ENCODE data around the gene KARS1. TPM values are rescaled to one million over a fixed set of nuclear protein-coding genes. Genes with fewer than 3 reads are reported as not detected.

Gene KARS1
- 182 TPM for polyA plus RNA-seq (2013, experiment 1 of 2)
- polyA plus RNA-seq (2013, experiment 2 of 2) = 183 TPM

DNA sequence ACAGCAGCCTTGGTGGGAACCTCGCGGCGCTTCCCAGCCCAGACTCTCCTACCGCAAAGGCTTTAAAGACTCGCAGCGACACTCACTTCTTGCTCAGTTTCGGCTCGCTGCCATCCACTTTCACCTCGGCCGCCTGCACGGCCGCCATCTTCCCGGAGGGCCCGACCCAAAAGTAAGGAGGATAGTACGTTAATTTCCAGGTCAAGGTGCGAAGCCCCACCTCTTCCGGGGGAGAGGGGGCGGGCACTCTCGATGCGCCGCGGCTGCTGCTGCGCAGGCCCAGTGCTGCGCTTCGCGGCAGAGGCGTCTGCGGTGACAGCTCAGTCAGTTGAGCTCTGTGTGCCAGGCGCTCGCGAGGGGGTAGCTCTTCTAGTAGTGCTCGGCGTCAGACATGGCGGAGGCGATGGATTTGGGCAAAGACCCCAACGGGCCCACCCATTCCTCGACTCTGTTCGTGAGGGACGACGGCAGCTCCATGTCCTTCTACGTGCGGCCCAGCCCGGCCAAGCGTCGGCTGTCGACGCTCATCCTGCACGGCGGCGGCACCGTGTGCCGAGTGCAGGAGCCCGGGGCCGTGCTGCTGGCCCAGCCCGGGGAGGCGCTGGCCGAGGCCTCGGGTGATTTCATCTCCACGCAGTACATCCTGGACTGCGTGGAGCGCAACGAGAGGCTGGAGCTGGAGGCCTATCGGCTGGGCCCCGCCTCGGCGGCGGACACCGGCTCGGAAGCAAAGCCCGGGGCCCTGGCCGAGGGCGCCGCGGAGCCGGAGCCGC, at the start of gene KARS1, which contains the start of gene TERF2IP:
Gene KARS1, minus strand, starts transcription at position 174 of the 773 bp plus-strand sequence. Its CDS starts 26 bp downstream, at position 148.
Gene TERF2IP, plus strand, starts transcription at position 282 of the 773 bp plus-strand sequence. Its CDS starts 110 bp downstream, at position 392.
- Histone ChIP-seq H3K23ac (ENCODE audit: low read length) (peak within 1 kb of the TSS; percentile 68), H3K9ac (ENCODE audit: low read length) (peak within 1 kb of the TSS; percentile 98), H2BK5ac (ENCODE audit: low read length) (peak within 1 kb of the TSS; percentile 21), H3K4me3 (ENCODE audit: low read length) (peak within 1 kb of the TSS; percentile 98), H3K36me3 (ENCODE audit: control insufficient read depth, insufficient read depth, low read length) (no peaks in the 10 kb centered on the region), H2AK5ac (ENCODE audit: low read length) (no peak within 1 kb of the TSS), H3K27ac (ENCODE audit: low read depth, low read length) (peak within 1 kb of the TSS; percentile 57), H4K8ac (ENCODE audit: low read depth, low read length) (no peak within 1 kb of the TSS), H3K27me3 (ENCODE audit: insufficient read depth, low read length, poor library complexity) (no peaks in the 10 kb centered on the region), H3K4me1 (ENCODE audit: control insufficient read depth, low read depth, low read length) (peaks cover 3% of the 10 kb centered on the region), H2BK15ac (replicated peaks; ENCODE audit: low read depth) (no peak within 1 kb of the TSS), H3K4ac (ENCODE audit: low read depth, low read length) (peak within 1 kb of the TSS; percentile 83), H3K18ac (ENCODE audit: low read length) (peak within 1 kb of the TSS; percentile 62), H3K79me2 (ENCODE audit: control insufficient read depth, insufficient read depth, low read length) (peaks cover 65% of the 10 kb centered on the region), H3K4me2 (ENCODE audit: low read length) (peak within 1 kb of the TSS; percentile 96), H4K5ac (ENCODE audit: low read length) (no peak within 1 kb of the TSS), H3K56ac (ENCODE audit: low read length) (peak within 1 kb of the TSS; percentile 98), H2BK120ac (ENCODE audit: low read depth, low read length) (no peak within 1 kb of the TSS), H3K79me1 (ENCODE audit: low read length) (peaks cover 10% of the 10 kb centered on the region)
- WGBS (ENCODE audit: extremely low coverage, insufficient coverage, low lambda C conversion rate) = no CpG with 5 or more reads among the region's 76 CpGs
- DNase-seq = peak; percentile 97

GRCh38 chr16:75695708-75696107, 48.2 kb upstream of the KARS1 start:
- no peak overlapping the region for H2BK15ac ChIP-seq (replicated peaks; ENCODE audit: low read depth)

GRCh38 chr16:75687361-75687760, 39.9 kb upstream of the KARS1 start:
- H3K23ac ChIP-seq (ENCODE audit: low read length) = no peak overlapping the region
- H2AK5ac ChIP-seq (ENCODE audit: low read length) = no peak overlapping the region
- no peak overlapping the region for H2BK15ac ChIP-seq (replicated peaks; ENCODE audit: low read depth)
- H3K27ac ChIP-seq (ENCODE audit: low read depth, low read length) = no peak overlapping the region
- H3K9ac ChIP-seq (ENCODE audit: low read length) = no peak overlapping the region
- H4K5ac ChIP-seq (ENCODE audit: low read length) = no peak overlapping the region
- no peaks in the 10 kb centered on the region for H3K79me1 ChIP-seq (ENCODE audit: low read length)
- H2BK120ac ChIP-seq (ENCODE audit: low read depth, low read length) = no peak overlapping the region
- H3K56ac ChIP-seq (ENCODE audit: low read length) = no peak overlapping the region
- no peak overlapping the region for H2BK5ac ChIP-seq (ENCODE audit: low read length)
- H3K18ac ChIP-seq (ENCODE audit: low read length) = no peak overlapping the region
- H3K4ac ChIP-seq (ENCODE audit: low read depth, low read length) = no peak overlapping the region
- H3K4me1 ChIP-seq (ENCODE audit: control insufficient read depth, low read depth, low read length) = no peaks in the 10 kb centered on the region
- H3K36me3 ChIP-seq (ENCODE audit: control insufficient read depth, insufficient read depth, low read length) = no peaks in the 10 kb centered on the region
- no peak overlapping the region for H3K4me3 ChIP-seq (ENCODE audit: low read length)
- no peak for DNase-seq
- no peak overlapping the region for H4K8ac ChIP-seq (ENCODE audit: low read depth, low read length)
- H3K27me3 ChIP-seq (ENCODE audit: insufficient read depth, low read length, poor library complexity) = no peaks in the 10 kb centered on the region
- no peaks in the 10 kb centered on the region for H3K79me2 ChIP-seq (ENCODE audit: control insufficient read depth, insufficient read depth, low read length)
- H3K4me2 ChIP-seq (ENCODE audit: low read length) = no peak overlapping the region

More at GRCh38 chr16:75695708-75696107, 48.2 kb upstream of the KARS1 start:
- H3K4ac ChIP-seq (ENCODE audit: low read depth, low read length) = no peak overlapping the region
- no peaks in the 10 kb centered on the region for H3K4me1 ChIP-seq (ENCODE audit: control insufficient read depth, low read depth, low read length)
- no peak overlapping the region for H4K8ac ChIP-seq (ENCODE audit: low read depth, low read length)
- no peak overlapping the region for H2AK5ac ChIP-seq (ENCODE audit: low read length)
- no peak overlapping the region for H3K9ac ChIP-seq (ENCODE audit: low read length)
- H3K27ac ChIP-seq (ENCODE audit: low read depth, low read length) = no peak overlapping the region
- H3K79me1 ChIP-seq (ENCODE audit: low read length) = no peaks in the 10 kb centered on the region
- H3K79me2 ChIP-seq (ENCODE audit: control insufficient read depth, insufficient read depth, low read length) = no peaks in the 10 kb centered on the region
- no peak overlapping the region for H3K4me3 ChIP-seq (ENCODE audit: low read length)
- no peak overlapping the region for H4K5ac ChIP-seq (ENCODE audit: low read length)
- H3K56ac ChIP-seq (ENCODE audit: low read length) = no peak overlapping the region
- DNase-seq = peak; percentile 44
- H2BK120ac ChIP-seq (ENCODE audit: low read depth, low read length) = no peak overlapping the region
- H3K4me2 ChIP-seq (ENCODE audit: low read length) = no peak overlapping the region
- no peaks in the 10 kb centered on the region for H3K36me3 ChIP-seq (ENCODE audit: control insufficient read depth, insufficient read depth, low read length)
- no peak overlapping the region for H3K23ac ChIP-seq (ENCODE audit: low read length)
- no CpG with 5 or more reads among the region's 6 CpGs for WGBS (ENCODE audit: extremely low coverage, insufficient coverage, low lambda C conversion rate)
- no peak overlapping the region for H3K18ac ChIP-seq (ENCODE audit: low read length)
- no peak overlapping the region for H2BK5ac ChIP-seq (ENCODE audit: low read length)
- H3K27me3 ChIP-seq (ENCODE audit: insufficient read depth, low read length, poor library complexity) = no peaks in the 10 kb centered on the region

DNA sequence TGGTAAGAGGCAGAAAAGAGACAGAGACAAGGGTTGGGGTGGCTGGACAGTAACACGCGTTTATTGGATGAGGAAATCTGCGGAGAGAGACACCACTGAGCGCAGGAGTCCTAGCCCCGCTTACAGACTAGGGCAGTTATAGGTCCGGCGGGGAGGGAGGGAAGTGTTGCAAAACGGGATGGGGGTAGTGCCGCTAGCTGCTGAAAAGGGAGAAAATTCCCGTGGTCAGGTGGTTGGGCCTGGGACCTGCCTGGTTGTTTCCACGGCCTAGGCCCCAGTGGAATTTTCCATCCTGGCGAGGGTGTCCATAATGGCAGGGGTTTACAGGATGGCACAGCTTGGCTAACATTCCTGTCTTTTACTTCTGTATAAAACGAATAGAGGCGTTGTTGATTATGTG, 34.8 kb upstream of the KARS1 start:
- no peak for DNase-seq
- Histone ChIP-seq H2AK5ac (ENCODE audit: low read length) (no peak overlapping the region), H4K5ac (ENCODE audit: low read length) (no peak overlapping the region), H2BK5ac (ENCODE audit: low read length) (no peak overlapping the region), H3K79me1 (ENCODE audit: low read length) (no peaks in the 10 kb centered on the region), H3K23ac (ENCODE audit: low read length) (no peak overlapping the region), H3K9ac (ENCODE audit: low read length) (no peak overlapping the region), H3K27ac (ENCODE audit: low read depth, low read length) (no peak overlapping the region), H3K36me3 (ENCODE audit: control insufficient read depth, insufficient read depth, low read length) (no peaks in the 10 kb centered on the region), H4K8ac (ENCODE audit: low read depth, low read length) (no peak overlapping the region), H3K4me3 (ENCODE audit: low read length) (no peak overlapping the region), H3K4ac (ENCODE audit: low read depth, low read length) (no peak overlapping the region), H3K4me2 (ENCODE audit: low read length) (no peak overlapping the region), H3K4me1 (ENCODE audit: control insufficient read depth, low read depth, low read length) (no peaks in the 10 kb centered on the region), H3K27me3 (ENCODE audit: insufficient read depth, low read length, poor library complexity) (no peaks in the 10 kb centered on the region), H2BK120ac (ENCODE audit: low read depth, low read length) (no peak overlapping the region), H3K18ac (ENCODE audit: low read length) (no peak overlapping the region), H3K56ac (ENCODE audit: low read length) (no peak overlapping the region), H3K79me2 (ENCODE audit: control insufficient read depth, insufficient read depth, low read length) (no peaks in the 10 kb centered on the region), H2BK15ac (replicated peaks; ENCODE audit: low read depth) (no peak overlapping the region)
- WGBS (ENCODE audit: extremely low coverage, insufficient coverage, low lambda C conversion rate) = no CpG with 5 or more reads among the region's 14 CpGs

DNA sequence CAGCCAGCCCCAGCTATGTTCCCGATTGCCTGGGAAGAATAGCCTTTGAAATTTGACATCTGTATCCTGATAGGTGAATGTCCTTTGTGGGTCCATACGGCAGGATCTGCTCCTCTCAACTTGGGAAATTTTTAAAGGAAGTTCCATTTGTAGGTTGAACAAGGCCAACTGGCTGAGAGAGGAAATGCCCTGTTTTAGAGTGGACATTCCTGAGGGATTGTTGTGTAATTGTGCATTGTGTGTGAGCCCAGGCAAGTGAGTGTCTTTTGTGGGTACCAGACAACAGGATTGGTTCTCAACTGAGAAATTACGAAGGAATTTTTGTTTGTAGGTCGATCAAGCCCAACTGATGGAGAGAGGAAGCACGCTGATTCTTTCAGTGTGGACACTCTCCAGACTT, 31.9 kb upstream of the KARS1 start:
- H3K23ac ChIP-seq (ENCODE audit: low read length) = no peak overlapping the region
- no peak overlapping the region for H2BK15ac ChIP-seq (replicated peaks; ENCODE audit: low read depth)
- no peaks in the 10 kb centered on the region for H3K79me1 ChIP-seq (ENCODE audit: low read length)
- no peak overlapping the region for H4K5ac ChIP-seq (ENCODE audit: low read length)
- no peak overlapping the region for H4K8ac ChIP-seq (ENCODE audit: low read depth, low read length)
- WGBS (ENCODE audit: extremely low coverage, insufficient coverage, low lambda C conversion rate) = no CpG with 5 or more reads among the region's 5 CpGs
- H2BK5ac ChIP-seq (ENCODE audit: low read length) = no peak overlapping the region
- no peak overlapping the region for H3K9ac ChIP-seq (ENCODE audit: low read length)
- H3K79me2 ChIP-seq (ENCODE audit: control insufficient read depth, insufficient read depth, low read length) = no peaks in the 10 kb centered on the region
- H2AK5ac ChIP-seq (ENCODE audit: low read length) = no peak overlapping the region
- no peak overlapping the region for H3K56ac ChIP-seq (ENCODE audit: low read length)
- no peak overlapping the region for H3K4me2 ChIP-seq (ENCODE audit: low read length)
- no peaks in the 10 kb centered on the region for H3K4me1 ChIP-seq (ENCODE audit: control insufficient read depth, low read depth, low read length)
- DNase-seq = no peak
- no peak overlapping the region for H3K4me3 ChIP-seq (ENCODE audit: low read length)
- no peaks in the 10 kb centered on the region for H3K36me3 ChIP-seq (ENCODE audit: control insufficient read depth, insufficient read depth, low read length)
- no peak overlapping the region for H3K27ac ChIP-seq (ENCODE audit: low read depth, low read length)
- H3K27me3 ChIP-seq (ENCODE audit: insufficient read depth, low read length, poor library complexity) = no peaks in the 10 kb centered on the region
- no peak overlapping the region for H3K4ac ChIP-seq (ENCODE audit: low read depth, low read length)
- H2BK120ac ChIP-seq (ENCODE audit: low read depth, low read length) = no peak overlapping the region
- H3K18ac ChIP-seq (ENCODE audit: low read length) = no peak overlapping the region

Measured in mesendoderm (in vitro differentiated cells).